RCC 7860 (cell line): ENCODE data around the gene ANKRD33B.
"Not testable (repeated sequence)": the region's sequence is repeated elsewhere in the genome, so short reads cannot be mapped to it uniquely, and the experiment has no call there.

ENCODE experiments used
- DNase-seq: peaks from one replicate; pipeline ENCODE4 v3.0.0-alpha.2; 2015; ENCODE audit warnings: low spot score
- FAIRE-seq: peaks from 2 replicates; lab custom pipeline; 2012; peaks lifted over from hg19 to GRCh38; lab: Jason Lieb, UNC

Gene ANKRD33B

GRCh38 chr5:10536931-10537579, 26.8 kb upstream of the ANKRD33B start:
- FAIRE-seq (no peak), DNase-seq (no peak)

GRCh38 chr5:10537624-10538023, 26.2 kb upstream of the ANKRD33B start:
- DNase-seq (no peak), FAIRE-seq (no peak)

- FAIRE-seq (no peak), DNase-seq (no peak)
These were observed 25.6 kb upstream of the ANKRD33B start for GRCh38 chr5:10538103-10538788.

GRCh38 chr5:10538789-10539686, 24.8 kb upstream of the ANKRD33B start:
- FAIRE-seq (no peak), DNase-seq (no peak)

- DNase-seq (no peak), FAIRE-seq (no peak)
These were observed 24.2 kb upstream of the ANKRD33B start for GRCh38 chr5:10539687-10539998.

GRCh38 chr5:10540036-10540544, 23.8 kb upstream of the ANKRD33B start:
- FAIRE-seq (no peak), DNase-seq (no peak)

- no peak for FAIRE-seq
- no peak for DNase-seq
These were observed 22.8 kb upstream of the ANKRD33B start for GRCh38 chr5:10540951-10541646.

GRCh38 chr5:10542055-10542550, 21.8 kb upstream of the ANKRD33B start:
- no peak for FAIRE-seq

GRCh38 chr5:10543585-10544040, 20.3 kb upstream of the ANKRD33B start:
- no peak for FAIRE-seq
- DNase-seq: no peak

More at GRCh38 chr5:10542055-10542550, 21.8 kb upstream of the ANKRD33B start:
- no peak for DNase-seq

GRCh38 chr5:10545084-10545483, 18.8 kb upstream of the ANKRD33B start:
- DNase-seq (no peak), FAIRE-seq (no peak)

GRCh38 chr5:10546186-10546585, 17.7 kb upstream of the ANKRD33B start:
- no peak for DNase-seq
- FAIRE-seq: no peak

GRCh38 chr5:10548418-10549122, 15.3 kb upstream of the ANKRD33B start:
- DNase-seq (no peak), FAIRE-seq (no peak)

GRCh38 chr5:10549123-10549514, 14.8 kb upstream of the ANKRD33B start:
- not testable (repeated sequence) for FAIRE-seq, DNase-seq

- DNase-seq: no peak
- no peak for FAIRE-seq
These were observed 13.5 kb upstream of the ANKRD33B start for GRCh38 chr5:10550222-10550995.

GRCh38 chr5:10551782-10552138, 12.1 kb upstream of the ANKRD33B start:
- no peak for DNase-seq
- FAIRE-seq: no peak

- FAIRE-seq: peak; percentile 25
- peak; percentile 82 for DNase-seq
These were observed 11.4 kb upstream of the ANKRD33B start for GRCh38 chr5:10552183-10553143.

- FAIRE-seq (no peak), DNase-seq (peak; percentile 37)
These were observed 10.4 kb upstream of the ANKRD33B start for GRCh38 chr5:10553476-10553875.

- FAIRE-seq: peak; percentile 92
- DNase-seq: peak; percentile 91
These were observed 8.6 kb upstream of the ANKRD33B start for GRCh38 chr5:10555277-10555684.
